Measurements from ENCODE around the gene WDR37.

The WDR37 gene

DNA sequence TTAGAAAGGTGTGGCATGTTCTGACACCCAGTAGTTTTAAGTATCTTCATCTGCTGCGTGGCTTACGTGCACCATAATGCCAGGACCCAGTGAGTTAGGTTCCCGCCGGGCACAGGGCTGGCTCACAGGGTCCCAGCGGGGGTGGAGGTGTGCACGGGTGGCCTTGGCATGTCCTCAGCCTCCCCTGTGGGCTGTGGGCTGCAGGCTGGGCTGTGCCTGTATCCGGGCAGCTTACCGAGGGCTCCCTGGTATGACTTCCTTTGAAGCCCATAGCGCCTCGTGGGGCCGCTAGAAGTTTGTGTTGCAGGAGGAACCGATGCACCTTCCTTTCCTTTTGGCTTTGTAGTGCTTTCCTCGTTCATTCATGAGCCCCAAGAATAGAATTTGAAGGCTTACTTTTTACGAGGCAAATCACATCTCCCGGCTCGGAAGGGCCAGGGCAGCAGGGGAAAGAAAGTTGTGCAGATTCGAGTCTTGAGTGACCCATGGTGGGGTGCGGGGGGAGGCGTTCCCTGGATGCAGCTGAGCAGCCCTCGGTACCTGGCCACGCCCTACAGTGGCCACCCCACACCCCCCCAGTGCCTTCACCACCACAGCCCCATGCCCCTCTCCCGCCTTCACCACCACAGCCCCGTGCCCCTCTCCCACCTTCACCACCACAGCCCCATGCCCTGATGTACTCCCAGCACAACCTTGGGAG is 113.2 kb downstream of the WDR37 start:
- DNase-seq (ENCODE audit: low read depth in 2 of 2), result no peak

DNA sequence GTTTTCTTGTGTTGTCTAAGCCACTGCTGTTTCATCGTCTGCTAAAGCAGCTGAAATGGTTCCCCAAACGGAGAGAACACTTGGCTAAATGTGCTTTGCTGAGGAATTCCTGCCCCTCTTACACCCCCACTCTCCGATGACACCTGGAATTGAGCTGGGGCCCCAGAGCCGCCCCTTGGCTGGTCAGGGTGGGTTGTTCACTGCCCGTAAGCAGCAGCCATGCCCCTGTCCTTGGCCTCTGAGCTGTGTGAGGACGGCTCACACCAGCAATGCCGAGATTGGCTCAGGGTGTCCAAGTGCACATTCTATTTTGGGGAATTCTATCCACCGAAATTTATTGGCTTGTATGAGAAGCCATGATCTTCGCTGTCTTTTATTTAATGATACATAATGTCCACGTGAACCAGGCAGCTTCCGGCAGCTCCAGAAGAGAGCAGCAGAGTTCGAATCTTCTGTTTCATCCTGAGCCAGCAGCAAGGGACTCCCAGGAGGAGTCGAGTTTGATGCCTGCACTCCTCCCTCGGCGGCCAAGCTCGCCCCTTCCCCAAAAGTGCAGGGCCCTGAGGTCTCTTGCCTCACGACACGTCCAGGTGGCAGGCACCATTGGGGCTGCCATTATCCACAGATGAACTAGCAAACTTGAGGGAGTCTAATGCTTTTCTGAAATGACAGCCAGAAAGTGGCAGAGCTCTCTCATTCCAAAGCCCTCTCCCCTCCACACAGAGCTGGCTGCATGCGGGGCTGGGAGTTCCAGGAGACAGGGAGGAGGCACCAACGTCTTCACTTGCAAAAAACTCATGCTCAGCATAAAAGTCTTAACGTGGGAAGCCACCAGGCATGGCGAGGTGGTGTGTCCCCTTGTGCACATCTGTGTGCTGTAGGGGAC is 114.0 kb downstream of the WDR37 start:
- no peak for DNase-seq (ENCODE audit: low read depth in 2 of 2)

DNA sequence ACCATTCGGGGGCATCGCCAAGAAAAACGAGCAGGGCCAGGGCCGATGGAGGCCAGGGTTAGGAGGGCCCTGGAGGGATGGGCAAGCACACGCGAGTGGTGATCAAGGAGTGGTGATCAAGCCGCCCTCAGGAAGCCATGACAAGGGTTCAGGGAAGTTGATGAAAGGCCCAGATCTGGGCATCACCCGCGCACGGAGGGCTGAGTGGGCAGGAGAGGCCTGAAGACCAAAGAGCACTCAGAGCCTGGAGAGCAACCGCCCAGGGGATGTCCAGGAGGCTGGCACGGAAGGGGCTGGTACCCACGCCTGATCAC is 114.6 kb downstream of the WDR37 start:
- no peak for DNase-seq (ENCODE audit: low read depth in 2 of 2)

DNA sequence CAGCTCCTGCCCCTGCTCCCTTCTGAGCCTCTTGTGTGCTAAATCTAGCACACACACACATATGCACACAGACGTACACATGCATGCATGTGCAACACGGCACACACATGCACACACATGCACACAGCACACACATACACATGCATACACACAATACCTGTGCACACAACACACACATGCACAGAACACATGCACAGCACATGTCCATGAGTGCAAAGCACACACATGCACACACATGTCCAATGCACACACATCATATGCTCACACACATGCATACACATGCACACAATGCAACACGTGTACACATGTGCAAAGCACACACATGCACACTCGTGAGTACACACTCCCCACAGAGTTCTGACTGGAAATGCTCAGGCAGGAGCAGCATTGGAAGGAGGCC is 115.0 kb downstream of the WDR37 start:
- DNase-seq (ENCODE audit: low read depth in 2 of 2), result no peak

DNA sequence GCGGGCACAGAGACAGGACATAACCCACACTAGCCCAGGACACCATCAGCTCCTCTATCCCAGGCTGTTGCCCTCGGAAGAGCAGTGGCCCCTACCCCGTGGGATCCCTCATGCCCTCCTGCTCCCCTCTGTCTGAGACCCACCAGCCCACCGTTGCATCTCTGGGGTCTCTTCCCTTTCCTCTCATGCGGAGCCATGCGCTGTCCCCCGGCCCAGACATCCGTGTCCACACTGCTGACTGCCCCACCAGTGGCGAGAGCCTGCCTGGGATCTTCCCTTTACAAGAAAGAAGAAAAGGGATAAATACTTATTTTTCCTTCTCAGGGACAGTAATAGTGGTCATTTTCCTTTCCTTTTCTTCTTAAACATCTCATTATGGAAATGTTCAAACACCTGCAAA is 115.4 kb downstream of the WDR37 start:
- no peak for DNase-seq (ENCODE audit: low read depth in 2 of 2)

DNA sequence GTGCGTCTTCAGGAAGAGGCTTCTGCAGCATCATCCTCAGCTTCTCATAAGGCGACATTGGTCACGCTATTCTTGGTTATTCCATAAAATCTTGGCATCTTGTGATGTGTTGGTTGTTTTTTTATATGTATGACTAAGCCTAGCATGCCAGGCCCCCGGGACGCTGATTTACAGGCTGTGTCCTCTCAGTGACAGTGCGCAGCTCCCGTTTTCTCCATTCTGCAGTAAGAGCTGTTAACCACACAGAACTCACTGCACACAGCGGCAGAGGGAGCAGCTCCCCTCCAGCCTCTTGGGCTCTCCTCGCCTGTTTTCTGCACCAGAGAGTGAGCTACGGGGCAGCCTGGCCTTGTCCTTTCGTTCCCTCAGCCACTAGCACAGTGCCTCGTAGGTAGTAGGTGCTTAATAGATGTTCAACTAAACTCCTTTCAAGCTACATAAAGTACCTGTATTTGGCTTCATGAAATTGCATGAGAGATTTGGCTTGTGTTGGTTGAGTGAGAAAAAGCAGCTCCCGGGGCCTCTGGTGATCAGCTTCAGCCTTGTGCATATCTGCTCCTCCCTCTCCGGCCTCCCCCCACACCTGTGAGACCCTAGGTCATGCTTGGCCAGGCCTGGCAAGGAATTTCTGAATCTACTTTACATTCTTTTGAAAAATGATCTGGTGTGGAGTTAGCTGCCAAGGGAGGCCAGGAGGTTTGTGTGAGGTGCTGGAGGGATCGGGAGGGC is 116.2 kb downstream of the WDR37 start:
- no peak for DNase-seq (ENCODE audit: low read depth in 2 of 2)

DNA sequence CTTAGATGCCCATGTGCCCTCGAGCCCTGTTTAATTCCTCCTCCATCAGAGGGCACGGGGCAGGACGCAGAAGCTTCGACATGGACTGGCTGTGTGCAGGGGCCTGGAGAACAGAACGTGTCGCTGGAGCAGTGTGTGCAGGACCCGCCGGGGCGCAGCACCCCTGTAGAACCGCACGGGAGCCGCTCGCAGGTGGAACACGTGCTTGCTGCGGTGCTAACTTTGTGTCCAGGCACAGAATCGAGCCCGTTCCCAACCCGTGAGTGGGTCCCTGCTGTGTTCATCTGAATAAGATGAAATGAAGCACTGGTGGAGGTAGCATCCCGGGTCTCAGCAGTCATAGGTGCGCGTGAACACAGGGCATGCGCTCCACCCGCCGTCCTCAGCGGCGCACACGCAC is 116.9 kb downstream of the WDR37 start:
- DNase-seq (ENCODE audit: low read depth in 2 of 2), result no peak

DNA sequence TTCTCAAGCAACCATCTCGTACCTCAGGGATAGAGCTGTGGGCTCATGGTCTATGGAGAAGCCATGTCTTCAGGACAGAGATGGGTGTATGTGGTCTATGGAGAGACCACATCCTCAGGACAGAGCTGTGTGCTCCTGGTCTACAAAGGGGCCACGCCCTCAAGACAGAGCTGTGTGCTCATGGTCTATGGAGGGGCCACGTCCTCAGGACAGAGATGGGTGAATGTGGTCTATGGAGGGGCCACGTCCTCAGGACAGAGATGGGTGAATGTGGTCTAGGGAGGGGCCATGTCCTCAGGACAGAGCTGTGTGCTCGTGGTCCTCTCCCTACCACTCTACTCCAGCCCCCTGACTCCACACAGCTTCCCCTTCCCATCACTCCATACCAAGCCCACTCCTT is 117.8 kb downstream of the WDR37 start:
- DNase-seq (ENCODE audit: low read depth in 2 of 2), result no peak

DNA sequence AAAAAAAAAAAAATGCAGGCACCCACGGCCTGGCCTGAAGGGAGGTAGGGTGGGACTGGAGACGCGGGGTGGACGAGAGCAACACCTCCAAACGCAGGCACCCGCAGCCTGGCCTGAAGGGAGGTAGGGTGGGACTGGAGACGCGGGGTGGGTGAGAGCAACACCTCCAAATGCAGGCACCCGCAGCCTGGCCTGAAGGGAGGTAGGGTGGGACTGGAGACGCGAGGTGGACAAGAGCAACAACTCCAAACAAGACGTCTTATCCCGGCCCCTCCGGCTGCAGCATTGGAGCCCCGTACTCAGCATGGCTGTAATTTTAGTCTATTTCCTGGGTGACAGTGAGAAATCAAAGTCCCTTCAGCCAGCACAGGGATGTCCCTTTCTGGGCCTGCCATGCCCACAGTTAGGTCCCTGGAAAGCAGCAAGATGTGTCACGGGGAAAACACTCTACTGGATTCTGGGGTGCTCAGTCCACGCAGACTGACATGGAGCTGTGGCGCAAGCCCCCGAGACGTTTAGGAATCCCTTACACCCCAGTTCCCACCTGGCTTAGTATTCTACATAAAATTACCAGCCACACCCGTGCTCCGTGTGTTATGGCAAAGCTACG is 119.9 kb downstream of the WDR37 start:
- DNase-seq (ENCODE audit: low read depth in 2 of 2), result no peak

DNA sequence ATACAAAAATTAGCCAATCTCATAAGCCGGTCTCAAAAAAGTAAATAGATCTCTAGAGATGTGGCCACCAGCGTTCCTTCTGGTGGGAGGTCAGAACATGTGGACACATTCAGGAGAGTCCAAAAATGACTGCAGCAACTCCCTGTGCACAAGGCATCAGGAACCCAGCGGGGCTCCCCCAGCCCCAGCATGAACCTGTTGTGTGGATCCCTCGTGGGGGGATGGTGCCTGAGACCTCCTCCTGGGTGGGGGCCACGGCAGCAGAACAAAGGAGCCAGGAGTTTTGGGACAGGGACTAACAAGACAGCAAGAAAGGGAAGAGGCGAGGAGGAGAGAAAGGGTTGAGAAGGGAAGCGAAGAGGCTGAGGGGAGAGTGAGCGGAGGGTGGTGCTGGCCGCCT is 121.8 kb downstream of the WDR37 start:
- DNase-seq (ENCODE audit: low read depth in 2 of 2), result no peak

DNA sequence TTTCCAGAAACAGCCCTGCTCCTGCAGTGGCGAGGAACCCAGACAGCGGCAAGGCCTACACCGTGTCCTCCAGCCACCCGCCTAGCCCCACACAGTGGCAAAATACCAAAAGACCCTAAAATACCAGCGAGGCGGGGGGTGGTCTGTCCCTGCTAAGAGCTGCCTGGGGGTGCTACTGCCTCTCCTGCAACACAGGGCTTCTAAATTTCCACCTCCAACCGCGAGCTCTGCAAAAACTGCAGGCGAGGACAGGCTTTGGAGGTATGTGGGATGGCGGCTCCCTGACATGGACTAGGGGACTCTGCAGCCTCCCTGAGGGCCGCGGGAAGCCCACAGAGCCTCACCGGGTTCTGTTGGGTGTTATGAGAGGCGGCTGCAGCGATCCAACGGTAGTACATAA is 122.3 kb downstream of the WDR37 start:
- no peak for DNase-seq (ENCODE audit: low read depth in 2 of 2)

DNA sequence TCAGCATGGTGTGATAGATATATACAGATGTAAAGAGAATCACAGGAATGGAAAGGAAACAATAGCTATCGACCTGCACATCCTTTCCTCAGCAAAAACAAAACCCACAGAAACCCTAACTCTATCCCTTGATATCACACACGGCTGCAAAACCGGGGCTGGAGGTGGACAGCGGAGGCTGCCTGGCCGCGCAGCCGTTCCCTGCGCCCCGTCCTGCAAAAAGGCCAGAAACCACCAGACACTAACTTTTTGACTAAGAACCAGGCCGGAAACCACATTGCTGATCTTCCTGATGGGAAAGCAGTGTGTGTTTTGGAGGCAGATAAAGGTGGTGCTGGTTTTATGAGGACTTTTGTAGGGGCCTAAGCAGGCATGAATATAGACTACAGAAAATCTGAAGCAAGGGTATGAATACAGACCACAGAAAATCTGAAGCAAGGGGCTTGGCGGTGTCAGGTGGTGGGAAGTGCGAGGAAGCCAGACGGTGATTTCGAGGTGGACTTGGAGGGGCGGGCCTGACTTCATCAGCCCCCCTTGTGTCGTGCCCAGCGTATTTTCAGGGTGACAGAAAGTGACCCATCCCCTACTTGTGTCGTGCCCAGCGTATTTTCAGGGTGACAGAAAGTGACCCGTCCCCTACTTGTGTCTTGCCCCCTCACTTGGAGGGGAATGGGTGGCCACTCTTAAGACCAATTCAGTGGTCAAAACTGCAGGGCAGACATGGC is 123.3 kb downstream of the WDR37 start:
- DNase-seq (ENCODE audit: low read depth in 2 of 2), result no peak

DNA sequence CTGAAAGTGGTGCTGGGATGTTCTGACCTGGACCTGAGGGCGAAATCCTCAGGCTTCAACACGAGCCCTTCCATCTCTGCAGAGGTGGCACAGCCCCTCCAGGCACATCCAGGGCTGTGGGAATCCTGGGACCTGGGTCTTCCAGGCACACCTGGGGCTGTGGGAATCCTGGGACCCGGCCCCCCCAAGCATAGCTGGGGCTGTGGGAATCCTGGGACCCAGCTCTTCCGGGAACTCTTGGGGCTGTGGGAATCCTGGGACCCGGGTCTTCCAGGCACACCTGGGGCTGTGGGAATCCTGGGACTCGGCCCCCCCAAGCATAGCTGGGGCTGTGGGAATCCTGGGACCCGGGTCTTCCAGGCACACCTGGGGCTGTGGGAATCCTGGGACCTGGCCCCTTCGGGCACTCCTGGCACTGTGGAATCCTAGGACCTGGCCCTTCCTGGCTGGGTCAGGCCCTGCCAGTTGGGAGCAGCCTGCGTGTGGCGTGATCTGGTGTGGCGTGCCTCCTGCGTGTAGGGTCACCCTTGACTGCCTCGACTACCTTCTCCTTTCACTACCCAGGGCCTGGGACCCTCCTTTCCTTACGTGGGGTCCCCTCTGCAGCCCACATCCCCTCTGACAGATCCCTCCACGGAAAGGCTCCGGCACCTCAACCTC is 124.0 kb downstream of the WDR37 start:
- no peak for DNase-seq (ENCODE audit: low read depth in 2 of 2)

DNA sequence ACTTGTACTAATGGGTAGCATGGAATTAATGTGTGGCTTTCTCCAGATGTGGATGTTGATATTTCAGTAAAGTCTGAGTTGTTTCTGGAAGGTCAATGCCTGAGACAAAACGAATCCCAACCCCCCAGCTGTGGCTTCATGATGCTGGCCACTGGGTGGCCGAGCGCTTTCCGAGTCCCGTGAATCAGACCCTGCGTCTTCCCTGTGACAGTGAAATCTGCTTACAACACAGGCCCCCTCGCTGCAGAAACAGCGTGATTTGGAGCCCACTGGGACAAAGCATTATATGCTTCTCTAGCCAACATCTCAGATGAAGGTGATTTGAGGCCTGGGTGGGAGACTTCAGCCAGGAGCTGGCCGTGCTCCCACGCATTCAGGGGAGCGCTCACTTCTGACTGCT is 124.7 kb downstream of the WDR37 start:
- DNase-seq (ENCODE audit: low read depth in 2 of 2), result no peak
